Peyer's patch (tissue), 4 donors: ENCODE measurements around the gene RFX1. TPM values are rescaled to one million over a fixed set of nuclear protein-coding genes. Genes with fewer than 3 reads are reported as not detected.
"Not testable (repeated sequence)": the region's sequence is repeated elsewhere in the genome, so short reads cannot be mapped to it uniquely, and the experiment has no call there.

ENCODE experiments used
- DNase-seq, 3 donors: peaks; one replicate each; pipeline ENCODE4 v3.0.0-alpha.2; 2017 to 2019
- H3K27ac ChIP-seq, 4 donors: fragments of 200-600 bp; sonication (generic); one replicate each; pipeline ENCODE4 v1.5.1; 2016 to 2019
- H3K27me3 ChIP-seq, 2 donors: fragments of 200-600 bp; sonication (generic); one replicate each; pipeline ENCODE4 v1.5.1; 2019
- H3K36me3 ChIP-seq, 3 donors: fragments of 200-600 bp; sonication (generic); one replicate each; pipeline ENCODE4 v1.5.1; 2016 to 2019
- H3K4me1 ChIP-seq, 4 donors: fragments of 200-600 bp; sonication (generic); one replicate each; pipeline ENCODE4 v1.5.1; 2016 to 2019
- H3K4me3 ChIP-seq, 4 donors: fragments of 200-600 bp; sonication (generic); 1 replicate in 3 of 4; 2 replicates in 1 of 4; pipeline ENCODE4 v1.5.1; 2016 to 2019; ENCODE audit warnings: mild to moderate bottlenecking in 1 of 4
- H3K9me3 ChIP-seq, 4 donors: fragments of 200-600 bp; sonication (generic); one replicate each; pipeline ENCODE4 v1.5.1; 2016 to 2019; ENCODE audit warnings: mild to moderate bottlenecking in 1 of 4
- CTCF ChIP-seq, 6 experiments: fragments of 450-650 bp in 4 of 6; fragments of 200-600 bp in 2 of 6; sonication (generic) in 1 of 6; IDR thresholded peaks; one replicate each; pipeline ENCODE4 v1.5.1; 2017 to 2019; ENCODE audit warnings: antibody characterized with exemption in 6 of 6, mild to moderate bottlenecking in 3 of 6, moderate library complexity in 1 of 6
- POLR2A ChIP-seq, 2 donors: fragments of 450-650 bp; IDR thresholded peaks; one replicate each; pipeline ENCODE4 v1.5.1; 2017; ENCODE audit warnings: antibody characterized with exemption in 2 of 2, mild to moderate bottlenecking in 2 of 2, moderate library complexity in 2 of 2
- total RNA-seq, 4 donors: library from RNA; depleted of rRNA; stranded (reverse); fragments of >200 nt; gene quantifications; one replicate each; pipeline ENCODE4 v1.1.0, GENCODE V29; 2016

Gene RFX1
- total RNA-seq, 4 donors from 2014 or later: 5.8 to 19.0 (median 9.6) TPM

- Histone ChIP-seq H3K27me3 (no peaks in the 10 kb centered on the region), H3K4me3 (no peak overlapping the region), H3K36me3 (peaks cover 0 to 46% (median 0%) of the 10 kb centered on the region in 3 donors), H3K4me1 (no peaks in the 10 kb centered on the region), H3K27ac (no peak overlapping the region), H3K9me3 (no peaks in the 10 kb centered on the region)
- TF ChIP-seq CTCF (IDR thresholded peaks at IDR 0.05) (no peak), POLR2A (IDR thresholded peaks at IDR 0.05) (no peak)
- no peak for DNase-seq
These were observed 76.2 kb downstream of the RFX1 start for GRCh38 chr19:13929956-13930355.

GRCh38 chr19:13929340-13929739, 76.8 kb downstream of the RFX1 start:
- Histone ChIP-seq H3K4me1 (no peaks in the 10 kb centered on the region), H3K4me3 (no peak overlapping the region), H3K27ac (no peak overlapping the region), H3K36me3 (peaks cover 0 to 52% (median 0%) of the 10 kb centered on the region in 3 donors), H3K9me3 (no peaks in the 10 kb centered on the region), H3K27me3 (no peaks in the 10 kb centered on the region)
- no peak for TF ChIP-seq CTCF (IDR thresholded peaks at IDR 0.05)
- no peak for TF ChIP-seq POLR2A (IDR thresholded peaks at IDR 0.05)
- no peak for DNase-seq

- Histone ChIP-seq H3K4me3 (no peak overlapping the region), H3K4me1 (no peaks in the 10 kb centered on the region), H3K9me3 (no peaks in the 10 kb centered on the region), H3K36me3 (peaks cover 0 to 78% (median 0%) of the 10 kb centered on the region in 3 donors), H3K27me3 (no peaks in the 10 kb centered on the region), H3K27ac (no peak overlapping the region)
- TF ChIP-seq CTCF (IDR thresholded peaks at IDR 0.05) (no peak), POLR2A (IDR thresholded peaks at IDR 0.05) (no peak)
- DNase-seq: no peak
These were observed 79.4 kb downstream of the RFX1 start for GRCh38 chr19:13926715-13927114.

GRCh38 chr19:13926010-13926409, 80.1 kb downstream of the RFX1 start:
- peaks cover 0 to 85% (median 0%) of the 10 kb centered on the region in 3 donors for H3K36me3 ChIP-seq
- no peaks in the 10 kb centered on the region for H3K9me3 ChIP-seq
- no peak for DNase-seq
- no peak overlapping the region for H3K4me3 ChIP-seq
- no peaks in the 10 kb centered on the region for H3K27me3 ChIP-seq
- no peak overlapping the region for H3K27ac ChIP-seq
- no peaks in the 10 kb centered on the region for H3K4me1 ChIP-seq
- TF ChIP-seq POLR2A (IDR thresholded peaks at IDR 0.05) (no peak), CTCF (IDR thresholded peaks at IDR 0.05) (no peak)

- no peak for DNase-seq
- H3K4me3 ChIP-seq: no peak overlapping the region
- H3K36me3 ChIP-seq: peaks cover 0 to 97% (median 3%) of the 10 kb centered on the region in 3 donors
- H3K4me1 ChIP-seq: no peaks in the 10 kb centered on the region
- TF ChIP-seq CTCF (IDR thresholded peaks at IDR 0.05) (no peak), POLR2A (IDR thresholded peaks at IDR 0.05) (no peak)
- peaks cover 0 to 5% (median 0%) of the 10 kb centered on the region in 4 donors for H3K9me3 ChIP-seq
- no peaks in the 10 kb centered on the region for H3K27me3 ChIP-seq
- no peak overlapping the region for H3K27ac ChIP-seq
These were observed 82.7 kb downstream of the RFX1 start for GRCh38 chr19:13923194-13923987.

GRCh38 chr19:13922118-13922517, 84.0 kb downstream of the RFX1 start:
- not testable (repeated sequence) for H3K9me3 ChIP-seq, H3K4me3 ChIP-seq, DNase-seq, H3K4me1 ChIP-seq, H3K27ac ChIP-seq, H3K27me3 ChIP-seq
- peaks cover 0 to 96% (median 3%) of the 10 kb centered on the region in 3 donors for H3K36me3 ChIP-seq
